HCT116 (cell line): ENCODE results near the gene RNF166. TPM values are rescaled to one million over a fixed set of nuclear protein-coding genes. Genes with fewer than 3 reads are reported as not detected.

Source experiments
- ATAC-seq: fragments of 200-7000 bp; cut with Tn5 transposase; 2 replicates; pipeline ENCODE4 v1.9.1; 2020; ENCODE audit warnings: mild to moderate bottlenecking, moderate library complexity
- BruUV-seq: library from RNA; stranded (reverse); fragments of 400-500 nt; replicated peaks from 2 replicates; lab custom pipeline; 2021; lab: Mats Ljungman, UMichigan
- CTCF ChIA-PET: fragments of 300-600 bp; sonication (Branson Sonifier 250); formaldehyde crosslinking; loops from one replicate; lab custom pipeline; 2021; ENCODE audit warnings: antibody characterized with exemption; lab: Charles Lee
- POLR2A ChIA-PET: fragments of 300-600, 350-600 bp; sonication (Branson Sonifier 250); formaldehyde crosslinking; loops from one replicate; lab custom pipeline; 2021; ENCODE audit warnings: antibody characterized with exemption; lab: Charles Lee
- RAD21 ChIA-PET, 2 experiments: fragments of 300-600 bp; sonication (Branson Sonifier 250); formaldehyde crosslinking; loops; one replicate each; lab custom pipeline; 2023; ENCODE audit warnings: low total read pairs in 2 of 2; ENCODE audit not compliant: uncharacterized antibody in 2 of 2, unreplicated experiment in 2 of 2, low non-redundant PET in 1 of 2; lab: Charles Lee
- DNase-seq: peaks from one replicate; pipeline ENCODE4 v3.0.0-alpha.2; 2010; ENCODE audit warnings: low read depth, low spot score
- H2AFZ ChIP-seq: fragments of 200-600 bp; shearing (Covaris generic), sonication (generic); 2 replicates; pipeline ENCODE4 v1.6.1; 2017; ENCODE audit warnings: low read depth, mixed run types, mixed read lengths, antibody characterized with exemption, low read length; ENCODE audit not compliant: poor library complexity, severe bottlenecking
- H3K27ac ChIP-seq: 2 replicates; pipeline ENCODE4 v1.5.1; 2012; ENCODE audit warnings: low read depth, low read length
- H3K27me3 ChIP-seq: fragments of 200-600 bp; sonication (generic); 2 replicates; pipeline ENCODE4 v1.6.1; 2016; ENCODE audit warnings: mixed run types, low read length, mixed read lengths; ENCODE audit not compliant: insufficient read depth
- H3K36me3 ChIP-seq, 2 experiments: fragments of 200-500 bp in 1 of 2; fragments of 200-600 bp in 1 of 2; sonication (Bioruptor generic) in 1 of 2; sonication (generic) in 1 of 2; 2 replicates each; pipeline versions ENCODE4 v1.5.1 to v1.6.1; 2014 to 2016; ENCODE audit warnings: low read length in 2 of 2, inconsistent platforms in 1 of 2, mixed read lengths in 1 of 2, mixed run types in 1 of 2; ENCODE audit not compliant: insufficient read depth in 2 of 2, control insufficient read depth in 1 of 2
- H3K4me1 ChIP-seq, 2 experiments: fragments of 200-600 bp in 1 of 2; sonication (generic) in 1 of 2; 2 replicates each; pipeline versions ENCODE4 v1.5.1 to v1.6.1; 2012 to 2017; ENCODE audit warnings: low read length in 2 of 2, inconsistent platforms in 1 of 2, mild to moderate bottlenecking in 1 of 2, mixed read lengths in 1 of 2, mixed run types in 1 of 2, moderate library complexity in 1 of 2; ENCODE audit not compliant: insufficient read depth in 2 of 2, control insufficient read depth in 1 of 2
- H3K4me2 ChIP-seq: fragments of 200-600 bp; sonication (generic); 2 replicates; pipeline ENCODE4 v1.6.1; 2017; ENCODE audit warnings: mixed run types, low read length, mixed read lengths
- H3K4me3 ChIP-seq, 2 experiments: fragments of 200-600 bp in 1 of 2; sonication (generic) in 1 of 2; replicated peaks in 1 of 2; 2 replicates each; pipeline ENCODE4 v1.5.1; 2011 to 2016; ENCODE audit warnings: low read length in 2 of 2, control low read depth in 1 of 2, low read depth in 1 of 2, mild to moderate bottlenecking in 1 of 2, mixed read lengths in 1 of 2, mixed run types in 1 of 2
- H3K79me2 ChIP-seq: fragments of 200-600 bp; sonication (generic); 2 replicates; pipeline ENCODE4 v1.6.1; 2017; ENCODE audit warnings: mild to moderate bottlenecking, mixed run types, low read length, moderate library complexity, mixed read lengths; ENCODE audit not compliant: insufficient read depth
- H3K9ac ChIP-seq: fragments of 200-600 bp; sonication (generic); 2 replicates; pipeline ENCODE4 v1.6.1; 2016; ENCODE audit warnings: low read length, mixed read lengths
- H3K9me2 ChIP-seq: fragments of 200-600 bp; sonication (generic), shearing (Covaris generic); 2 replicates; pipeline ENCODE4 v1.6.1; 2017; ENCODE audit warnings: mixed run types, mild to moderate bottlenecking, moderate library complexity; ENCODE audit not compliant: insufficient read depth
- H3K9me3 ChIP-seq, 2 experiments: fragments of 200-500 bp in 1 of 2; fragments of 200-600 bp in 1 of 2; sonication (Bioruptor generic) in 1 of 2; sonication (generic) in 1 of 2; 2 replicates each; pipeline ENCODE4 v1.6.1; 2014 to 2017; ENCODE audit warnings: low read length in 2 of 2, mixed read lengths in 2 of 2, inconsistent platforms in 1 of 2, low read depth in 1 of 2, mild to moderate bottlenecking in 1 of 2, mixed run types in 1 of 2, moderate library complexity in 1 of 2; ENCODE audit not compliant: control insufficient read depth in 1 of 2, insufficient read depth in 1 of 2
- H4K20me1 ChIP-seq: fragments of 200-600 bp; sonication (generic), shearing (Covaris generic); 2 replicates; pipeline ENCODE4 v1.6.1; 2017; ENCODE audit warnings: mixed run types, mild to moderate bottlenecking, moderate library complexity; ENCODE audit not compliant: insufficient read depth
- CBX3 ChIP-seq: IDR thresholded peaks from 2 replicates; pipeline ENCODE4 v1.6.1; 2012; ENCODE audit warnings: low read depth
- CEBPB ChIP-seq: IDR thresholded peaks from 2 replicates; pipeline ENCODE4 v1.6.1; 2012; ENCODE audit warnings: low read depth
- EZH2 ChIP-seq: fragments of 200-600 bp; sonication (generic); IDR thresholded peaks from 2 replicates; pipeline ENCODE4 v1.6.1; 2017; ENCODE audit warnings: antibody characterized with exemption, mixed run types
- FOSL1 ChIP-seq: IDR thresholded peaks from 2 replicates; pipeline ENCODE4 v1.6.1; 2012; ENCODE audit warnings: low read depth
- RAD21 ChIP-seq: IDR thresholded peaks from 2 replicates; pipeline ENCODE4 v1.6.1; 2012; ENCODE audit warnings: low read depth, mild to moderate bottlenecking
- SIN3A ChIP-seq: IDR thresholded peaks from 2 replicates; pipeline ENCODE4 v1.6.1; 2012; ENCODE audit warnings: low read depth
- SP1 ChIP-seq: IDR thresholded peaks from 2 replicates; pipeline ENCODE4 v1.6.1; 2012; ENCODE audit warnings: low read depth
- SRF ChIP-seq: IDR thresholded peaks from 2 replicates; pipeline ENCODE4 v1.6.1; 2012; ENCODE audit warnings: low read depth
- YY1 ChIP-seq: IDR thresholded peaks from 2 replicates; pipeline ENCODE4 v1.6.1; 2011; ENCODE audit warnings: low read length, low read depth, moderate library complexity, mild to moderate bottlenecking; ENCODE audit not compliant: insufficient replicate concordance; ENCODE audit errors: extremely low read depth
- ZFX ChIP-seq: fragments of 450-650 bp; IDR thresholded peaks from 2 replicates; pipeline ENCODE4 v1.6.1; 2017
- intact Hi-C: fragments of 100-400 bp; cut with micrococcal nuclease; formaldehyde crosslinking; loops from 2 replicates; pipeline ENCODE4 v1.10.0; 2022
- total RNA-seq: library from RNA; stranded (reverse); gene quantifications from one replicate; pipeline ENCODE4 v1.2.1, GENCODE V29; 2021; ENCODE audit not compliant: unreplicated experiment
- TF ChIP-seq, protein P1 (sequence below): IDR thresholded peaks from 2 replicates; pipeline ENCODE4 v1.6.1; 2012; ENCODE audit warnings: low read depth
- TF ChIP-seq, protein P2 (sequence below): IDR thresholded peaks from 2 replicates; pipeline ENCODE4 v1.6.1; 2012

Gene RNF166
- total RNA-seq, 1 experiment from 2014 or later: 39.4 TPM

DNA sequence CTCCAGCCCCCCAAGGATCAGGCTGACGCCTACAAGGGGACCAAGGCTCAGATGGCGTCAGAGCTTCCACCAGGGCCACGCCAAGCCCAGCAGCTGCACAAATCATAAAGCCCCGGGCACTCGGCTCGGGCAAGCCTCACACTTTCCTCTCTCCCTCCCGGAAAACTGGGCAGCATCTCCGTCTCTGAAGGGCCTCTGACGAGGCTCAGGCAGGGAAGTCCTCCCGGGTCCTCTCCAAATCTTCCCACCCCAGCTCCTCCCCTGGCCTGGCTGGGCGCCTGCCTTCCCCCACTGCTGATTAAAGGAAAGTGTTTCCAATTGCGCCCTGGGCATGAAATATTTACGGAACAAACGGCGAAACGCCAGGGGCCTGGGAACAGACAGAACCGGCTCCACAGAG lies 40.3 kb upstream of the RNF166 start:
- no peak for ATAC-seq
- RAD21 ChIA-PET: no interaction called here
- H3K36me3 ChIP-seq: peaks cover 5 to 23% of the 10 kb centered on the region in 2 experiments; a peak in 2 of 4 replicates
- H4K20me1 ChIP-seq: peaks cover 10% of the 10 kb centered on the region; the same call in 1 of the 2 replicates
- H3K4me2 ChIP-seq: no peak overlapping the region
- no peak overlapping the region for H2AFZ ChIP-seq
- no peaks in the 10 kb centered on the region for H3K9me3 ChIP-seq
- H3K79me2 ChIP-seq: peaks cover 83% of the 10 kb centered on the region
- no peaks in the 10 kb centered on the region for H3K27me3 ChIP-seq
- no TSS peak for BruUV-seq
- H3K9ac ChIP-seq: no peak overlapping the region
- peak overlapping the region; percentile 16; the same call in 1 of the 2 replicates for H3K27ac ChIP-seq
- no peak overlapping the region for H3K4me3 ChIP-seq
- no peak for TF ChIP-seq ZFX
- no peak for TF ChIP-seq CEBPB
- no peak for TF ChIP-seq CBX3
- TF ChIP-seq EZH2: no peak
- TF ChIP-seq FOSL1: no peak
- TF ChIP-seq SIN3A: no peak
- TF ChIP-seq SP1: no peak
- no peak for TF ChIP-seq SRF
- no peak for TF ChIP-seq YY1
- TF ChIP-seq, protein P1, sequence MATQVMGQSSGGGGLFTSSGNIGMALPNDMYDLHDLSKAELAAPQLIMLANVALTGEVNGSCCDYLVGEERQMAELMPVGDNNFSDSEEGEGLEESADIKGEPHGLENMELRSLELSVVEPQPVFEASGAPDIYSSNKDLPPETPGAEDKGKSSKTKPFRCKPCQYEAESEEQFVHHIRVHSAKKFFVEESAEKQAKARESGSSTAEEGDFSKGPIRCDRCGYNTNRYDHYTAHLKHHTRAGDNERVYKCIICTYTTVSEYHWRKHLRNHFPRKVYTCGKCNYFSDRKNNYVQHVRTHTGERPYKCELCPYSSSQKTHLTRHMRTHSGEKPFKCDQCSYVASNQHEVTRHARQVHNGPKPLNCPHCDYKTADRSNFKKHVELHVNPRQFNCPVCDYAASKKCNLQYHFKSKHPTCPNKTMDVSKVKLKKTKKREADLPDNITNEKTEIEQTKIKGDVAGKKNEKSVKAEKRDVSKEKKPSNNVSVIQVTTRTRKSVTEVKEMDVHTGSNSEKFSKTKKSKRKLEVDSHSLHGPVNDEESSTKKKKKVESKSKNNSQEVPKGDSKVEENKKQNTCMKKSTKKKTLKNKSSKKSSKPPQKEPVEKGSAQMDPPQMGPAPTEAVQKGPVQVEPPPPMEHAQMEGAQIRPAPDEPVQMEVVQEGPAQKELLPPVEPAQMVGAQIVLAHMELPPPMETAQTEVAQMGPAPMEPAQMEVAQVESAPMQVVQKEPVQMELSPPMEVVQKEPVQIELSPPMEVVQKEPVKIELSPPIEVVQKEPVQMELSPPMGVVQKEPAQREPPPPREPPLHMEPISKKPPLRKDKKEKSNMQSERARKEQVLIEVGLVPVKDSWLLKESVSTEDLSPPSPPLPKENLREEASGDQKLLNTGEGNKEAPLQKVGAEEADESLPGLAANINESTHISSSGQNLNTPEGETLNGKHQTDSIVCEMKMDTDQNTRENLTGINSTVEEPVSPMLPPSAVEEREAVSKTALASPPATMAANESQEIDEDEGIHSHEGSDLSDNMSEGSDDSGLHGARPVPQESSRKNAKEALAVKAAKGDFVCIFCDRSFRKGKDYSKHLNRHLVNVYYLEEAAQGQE: no peak
- TF ChIP-seq, protein P2, sequence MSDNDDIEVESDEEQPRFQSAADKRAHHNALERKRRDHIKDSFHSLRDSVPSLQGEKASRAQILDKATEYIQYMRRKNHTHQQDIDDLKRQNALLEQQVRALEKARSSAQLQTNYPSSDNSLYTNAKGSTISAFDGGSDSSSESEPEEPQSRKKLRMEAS: no peak
- TF ChIP-seq RAD21: no peak
- TF ChIP-seq, all 23 proteins: peak for 0
- Histone ChIP-seq H3K4me1 (peaks cover 0 to 16% of the 10 kb centered on the region in 2 experiments; a peak in 2 of 4 replicates), H3K9me2 (no peaks in the 10 kb centered on the region)
- intact Hi-C loops: no loop called here
- DNase-seq: no peak
- POLR2A ChIA-PET: no interaction called here
- CTCF ChIA-PET: interaction anchor here (0.7 to 4.7 kb wide), 4 partner anchors 9 to 24 kb away, joined by 3 to 30 read pairs (median 4); no protein-coding TSS in a partner anchor
